PFSK-1 (cell line): ENCODE data around the gene PHACTR3.

Experiments
- FOXP2 ChIP-seq: optimal IDR thresholded peaks from 2 replicates; pipeline ENCODE3; 2011; ENCODE audit warnings: borderline replicate concordance, control low read depth, inconsistent platforms; ENCODE audit not compliant: insufficient read depth; ENCODE audit errors: extremely low read length, extremely low read depth
- POLR2AphosphoS5 ChIP-seq: IDR thresholded peaks from 2 replicates; pipeline ENCODE4 v1.6.1; 2012; ENCODE audit warnings: low read depth, mild to moderate bottlenecking, control low read depth, low read length, moderate library complexity
- SIN3A ChIP-seq: IDR thresholded peaks from 2 replicates; pipeline ENCODE4 v1.6.1; 2012; ENCODE audit warnings: mild to moderate bottlenecking, low read length, moderate library complexity, borderline replicate concordance; ENCODE audit not compliant: insufficient read depth
- TAF1 ChIP-seq: IDR thresholded peaks from 2 replicates; pipeline ENCODE4 v1.6.1; 2012; ENCODE audit warnings: low read length, control low read depth, borderline replicate concordance; ENCODE audit not compliant: insufficient read depth
- TF ChIP-seq, protein P1 (sequence below), 2 experiments: IDR thresholded peaks; 2 replicates each; pipeline versions ENCODE4 v1.6.1 to v1.8.0; 2011 to 2012; ENCODE audit warnings: low read depth in 2 of 2, low read length in 2 of 2, control low read depth in 1 of 2, inconsistent platforms in 1 of 2, mild to moderate bottlenecking in 1 of 2, moderate library complexity in 1 of 2; ENCODE audit not compliant: insufficient read depth in 1 of 2

DNA sequence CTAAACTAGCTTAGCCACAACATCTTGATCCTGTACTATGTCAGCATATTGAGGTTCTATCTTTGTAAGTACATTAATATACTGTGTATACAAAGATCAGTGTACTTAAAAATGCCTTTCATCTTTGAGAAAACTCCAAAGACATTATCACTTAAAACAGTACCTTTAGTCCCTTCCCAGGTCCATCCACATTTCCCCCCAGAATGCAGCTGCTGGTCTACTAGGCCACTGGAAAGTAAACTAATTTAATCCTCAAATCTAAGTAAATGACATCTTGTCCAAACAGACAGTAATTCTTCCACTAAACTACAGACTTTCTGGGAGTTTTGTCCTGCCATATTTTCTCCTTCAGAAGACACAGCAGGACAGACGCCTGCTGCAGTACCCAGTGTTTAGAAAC, 260.4 kb downstream of the PHACTR3 start:
- no peak for TF ChIP-seq POLR2AphosphoS5
- TF ChIP-seq TAF1: no peak
- TF ChIP-seq, protein P1, sequence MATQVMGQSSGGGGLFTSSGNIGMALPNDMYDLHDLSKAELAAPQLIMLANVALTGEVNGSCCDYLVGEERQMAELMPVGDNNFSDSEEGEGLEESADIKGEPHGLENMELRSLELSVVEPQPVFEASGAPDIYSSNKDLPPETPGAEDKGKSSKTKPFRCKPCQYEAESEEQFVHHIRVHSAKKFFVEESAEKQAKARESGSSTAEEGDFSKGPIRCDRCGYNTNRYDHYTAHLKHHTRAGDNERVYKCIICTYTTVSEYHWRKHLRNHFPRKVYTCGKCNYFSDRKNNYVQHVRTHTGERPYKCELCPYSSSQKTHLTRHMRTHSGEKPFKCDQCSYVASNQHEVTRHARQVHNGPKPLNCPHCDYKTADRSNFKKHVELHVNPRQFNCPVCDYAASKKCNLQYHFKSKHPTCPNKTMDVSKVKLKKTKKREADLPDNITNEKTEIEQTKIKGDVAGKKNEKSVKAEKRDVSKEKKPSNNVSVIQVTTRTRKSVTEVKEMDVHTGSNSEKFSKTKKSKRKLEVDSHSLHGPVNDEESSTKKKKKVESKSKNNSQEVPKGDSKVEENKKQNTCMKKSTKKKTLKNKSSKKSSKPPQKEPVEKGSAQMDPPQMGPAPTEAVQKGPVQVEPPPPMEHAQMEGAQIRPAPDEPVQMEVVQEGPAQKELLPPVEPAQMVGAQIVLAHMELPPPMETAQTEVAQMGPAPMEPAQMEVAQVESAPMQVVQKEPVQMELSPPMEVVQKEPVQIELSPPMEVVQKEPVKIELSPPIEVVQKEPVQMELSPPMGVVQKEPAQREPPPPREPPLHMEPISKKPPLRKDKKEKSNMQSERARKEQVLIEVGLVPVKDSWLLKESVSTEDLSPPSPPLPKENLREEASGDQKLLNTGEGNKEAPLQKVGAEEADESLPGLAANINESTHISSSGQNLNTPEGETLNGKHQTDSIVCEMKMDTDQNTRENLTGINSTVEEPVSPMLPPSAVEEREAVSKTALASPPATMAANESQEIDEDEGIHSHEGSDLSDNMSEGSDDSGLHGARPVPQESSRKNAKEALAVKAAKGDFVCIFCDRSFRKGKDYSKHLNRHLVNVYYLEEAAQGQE (IDR thresholded peaks at IDR 0.05; ENCODE audit: insufficient read depth in 1 of 2, low read depth in 2 of 2, low read length in 2 of 2): no peak
- TF ChIP-seq SIN3A: no peak
- TF ChIP-seq FOXP2: no peak
